Neural cell (in vitro differentiated cells): ENCODE results near the gene RTP2.

Source experiments
- MXI1 ChIP-seq: fragments of 450-650 bp; conservative IDR thresholded peaks from 2 replicates; pipeline ENCODE4 v1.6.1; 2014; ENCODE audit warnings: antibody characterized with exemption, mild to moderate bottlenecking; ENCODE audit not compliant: poor library complexity, severe bottlenecking
- TAF1 ChIP-seq: IDR thresholded peaks from 2 replicates; pipeline ENCODE4 v1.6.1; 2012; ENCODE audit warnings: low read depth

- TF ChIP-seq MXI1: no peak
- no peak for TF ChIP-seq TAF1
These were observed 6.3 kb downstream of the RTP2 start for GRCh38 chr3:187696021-187696420.
